ENCODE data around the gene MOSPD2. TPM values are rescaled to one million over a fixed set of nuclear protein-coding genes. Genes with fewer than 3 reads are reported as not detected.

The MOSPD2 gene
- total RNA-seq, 4 donors from 2014 or later: 8.6 to 15.9 (median 10.1) TPM

DNA sequence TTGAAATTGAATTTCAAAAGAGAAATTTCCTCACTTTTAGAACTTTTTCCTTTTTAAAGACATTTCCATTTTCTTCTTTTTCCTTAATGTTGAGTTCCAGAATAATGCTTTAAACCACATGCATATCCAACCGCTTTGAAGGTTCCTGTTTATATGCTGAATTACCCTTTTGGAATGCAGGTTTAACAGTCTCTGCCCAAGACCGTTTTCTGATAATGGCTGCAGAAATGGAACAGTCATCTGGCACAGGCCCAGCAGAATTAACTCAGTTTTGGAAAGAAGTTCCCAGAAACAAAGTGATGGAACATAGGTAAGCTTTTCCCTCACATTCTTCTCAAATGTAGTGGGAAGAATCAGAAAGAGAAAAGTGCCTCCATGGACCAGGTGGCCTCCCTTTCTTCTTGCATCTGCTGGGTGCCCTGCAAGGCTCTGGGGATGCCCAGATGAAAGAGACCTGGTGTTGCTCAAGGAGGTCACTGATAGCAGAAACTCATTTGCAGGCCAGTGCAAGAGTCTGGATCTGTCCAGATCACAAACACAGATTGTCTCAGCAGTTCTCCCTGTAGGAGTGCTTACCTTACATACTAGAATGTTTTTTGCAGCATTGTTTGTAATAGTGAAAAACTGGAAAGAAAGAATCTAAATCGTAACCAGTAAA, 42.9 kb downstream of the MOSPD2 start:
- no peak for ATAC-seq
- 46 to 72% methylated on average over 2 to 3 of the region's 3 CpGs for WGBS, 2 donors (ENCODE audit: low coverage in 1 of 2)
- Histone ChIP-seq H3K27ac (no peak overlapping the region), H3K9me3 (no peaks in the 10 kb centered on the region), H3K27me3 (no peaks in the 10 kb centered on the region), H3K4me3 (no peak overlapping the region), H3K4me1 (no peaks in the 10 kb centered on the region), H3K36me3 (peaks cover 0 to 52% of the 10 kb centered on the region in 2 donors)
- TF ChIP-seq EP300 (IDR thresholded peaks at IDR 0.05) (no peak), POLR2AphosphoS5 (IDR thresholded peaks at IDR 0.05) (no peak), POLR2A (IDR thresholded peaks at IDR 0.05) (no peak)

DNA sequence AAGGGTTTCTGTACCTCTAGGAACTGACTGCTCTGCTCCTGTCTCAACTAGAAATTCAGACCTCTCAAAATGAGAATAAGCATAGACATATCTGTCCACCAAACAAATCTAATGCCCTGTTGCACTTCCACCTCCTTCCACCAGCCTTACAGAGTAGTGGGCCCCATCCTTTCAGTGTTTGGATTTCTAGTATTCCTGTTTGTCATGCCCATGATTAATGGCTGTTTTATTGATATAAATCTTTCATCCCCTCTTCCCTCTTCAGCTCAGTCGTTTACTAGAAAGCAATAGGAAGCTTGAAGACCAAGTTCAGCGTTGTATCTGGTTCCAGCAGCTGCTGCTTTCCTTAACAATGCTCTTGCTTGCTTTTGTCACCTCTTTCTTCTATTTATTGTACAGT, 46.2 kb downstream of the MOSPD2 start:
- ATAC-seq: no peak
- Histone ChIP-seq H3K27ac (no peak overlapping the region), H3K4me3 (no peak overlapping the region), H3K36me3 (peaks cover 0 to 28% of the 10 kb centered on the region in 2 donors), H3K4me1 (no peaks in the 10 kb centered on the region), H3K27me3 (no peaks in the 10 kb centered on the region), H3K9me3 (no peaks in the 10 kb centered on the region)
- 10 to 33% methylated on average over 2 of the region's 2 CpGs for WGBS, 2 donors (ENCODE audit: low coverage in 1 of 2)
- no peak for TF ChIP-seq POLR2A (IDR thresholded peaks at IDR 0.05)
- TF ChIP-seq EP300 (IDR thresholded peaks at IDR 0.05): no peak
- TF ChIP-seq, protein P1, sequence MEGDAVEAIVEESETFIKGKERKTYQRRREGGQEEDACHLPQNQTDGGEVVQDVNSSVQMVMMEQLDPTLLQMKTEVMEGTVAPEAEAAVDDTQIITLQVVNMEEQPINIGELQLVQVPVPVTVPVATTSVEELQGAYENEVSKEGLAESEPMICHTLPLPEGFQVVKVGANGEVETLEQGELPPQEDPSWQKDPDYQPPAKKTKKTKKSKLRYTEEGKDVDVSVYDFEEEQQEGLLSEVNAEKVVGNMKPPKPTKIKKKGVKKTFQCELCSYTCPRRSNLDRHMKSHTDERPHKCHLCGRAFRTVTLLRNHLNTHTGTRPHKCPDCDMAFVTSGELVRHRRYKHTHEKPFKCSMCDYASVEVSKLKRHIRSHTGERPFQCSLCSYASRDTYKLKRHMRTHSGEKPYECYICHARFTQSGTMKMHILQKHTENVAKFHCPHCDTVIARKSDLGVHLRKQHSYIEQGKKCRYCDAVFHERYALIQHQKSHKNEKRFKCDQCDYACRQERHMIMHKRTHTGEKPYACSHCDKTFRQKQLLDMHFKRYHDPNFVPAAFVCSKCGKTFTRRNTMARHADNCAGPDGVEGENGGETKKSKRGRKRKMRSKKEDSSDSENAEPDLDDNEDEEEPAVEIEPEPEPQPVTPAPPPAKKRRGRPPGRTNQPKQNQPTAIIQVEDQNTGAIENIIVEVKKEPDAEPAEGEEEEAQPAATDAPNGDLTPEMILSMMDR (IDR thresholded peaks at IDR 0.05): peak in 1 of 4 experiments; percentile 7
- TF ChIP-seq POLR2AphosphoS5 (IDR thresholded peaks at IDR 0.05): no peak

DNA sequence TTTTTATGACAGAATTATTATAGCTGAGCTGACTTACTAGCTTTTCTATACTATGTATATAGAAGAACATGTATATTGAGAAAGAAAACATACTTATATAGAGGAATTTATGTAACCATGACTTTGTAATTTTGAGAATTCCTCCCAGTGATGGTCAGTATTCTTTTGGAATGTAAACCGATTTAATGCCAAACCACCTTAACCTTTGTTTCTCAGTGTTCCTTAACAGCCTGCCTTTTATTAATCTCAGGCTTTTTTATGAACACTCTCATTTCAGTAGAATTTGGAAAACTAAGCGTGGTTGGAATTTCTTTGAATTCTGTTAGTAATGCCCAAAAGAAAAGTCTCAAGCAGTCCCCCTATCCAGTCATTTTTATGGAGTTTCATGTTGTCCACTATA, 47.0 kb downstream of the MOSPD2 start:
- H3K27me3 ChIP-seq: no peaks in the 10 kb centered on the region
- no peak overlapping the region for H3K27ac ChIP-seq
- WGBS, 2 donors (ENCODE audit: low coverage in 1 of 2): 67 to 90% methylated on average over 2 of the region's 2 CpGs
- no peak for ATAC-seq
- no peak for TF ChIP-seq POLR2A (IDR thresholded peaks at IDR 0.05)
- no peak for TF ChIP-seq EP300 (IDR thresholded peaks at IDR 0.05)
- TF ChIP-seq, protein P1 (IDR thresholded peaks at IDR 0.05): no peak
- TF ChIP-seq POLR2AphosphoS5 (IDR thresholded peaks at IDR 0.05): no peak
- H3K9me3 ChIP-seq: no peaks in the 10 kb centered on the region
- H3K36me3 ChIP-seq: peaks cover 0 to 28% of the 10 kb centered on the region in 2 donors
- no peak overlapping the region for H3K4me3 ChIP-seq
- H3K4me1 ChIP-seq: no peaks in the 10 kb centered on the region

DNA sequence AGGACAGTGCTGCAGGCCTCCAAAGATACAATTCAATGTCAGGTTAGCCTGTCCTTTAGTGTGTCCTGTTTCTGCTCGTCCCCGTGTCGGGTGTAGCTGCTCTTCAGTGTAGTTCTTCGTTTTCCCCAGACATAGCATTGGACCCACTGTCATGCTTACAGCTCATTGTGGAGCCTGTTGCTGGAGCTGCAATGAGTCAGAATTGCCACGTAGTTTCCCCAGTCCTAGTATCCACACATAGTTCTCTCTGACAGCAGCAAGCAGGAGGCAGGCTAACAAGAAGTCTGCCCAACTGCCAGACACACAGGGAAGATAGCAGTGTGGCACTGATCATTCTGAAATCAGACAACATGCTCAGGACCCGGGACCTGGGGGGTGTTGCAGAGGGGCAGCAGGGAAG, 49.2 kb downstream of the MOSPD2 start:
- no peak overlapping the region for H3K4me3 ChIP-seq
- H3K9me3 ChIP-seq: no peaks in the 10 kb centered on the region
- 69% methylated on average over 5 of the region's 6 CpGs; no CpG with 5 or more reads in 1 of the 2 donors for WGBS, 2 donors (ENCODE audit: low coverage in 1 of 2)
- H3K27ac ChIP-seq: no peak overlapping the region
- peaks cover 0 to 8% of the 10 kb centered on the region in 2 donors for H3K36me3 ChIP-seq
- ATAC-seq: no peak
- no peaks in the 10 kb centered on the region for H3K4me1 ChIP-seq
- H3K27me3 ChIP-seq: no peaks in the 10 kb centered on the region
- TF ChIP-seq EP300 (IDR thresholded peaks at IDR 0.05) (no peak), POLR2AphosphoS5 (IDR thresholded peaks at IDR 0.05) (no peak), POLR2A (IDR thresholded peaks at IDR 0.05) (no peak)
- TF ChIP-seq, protein P1 (IDR thresholded peaks at IDR 0.05): no peak

DNA sequence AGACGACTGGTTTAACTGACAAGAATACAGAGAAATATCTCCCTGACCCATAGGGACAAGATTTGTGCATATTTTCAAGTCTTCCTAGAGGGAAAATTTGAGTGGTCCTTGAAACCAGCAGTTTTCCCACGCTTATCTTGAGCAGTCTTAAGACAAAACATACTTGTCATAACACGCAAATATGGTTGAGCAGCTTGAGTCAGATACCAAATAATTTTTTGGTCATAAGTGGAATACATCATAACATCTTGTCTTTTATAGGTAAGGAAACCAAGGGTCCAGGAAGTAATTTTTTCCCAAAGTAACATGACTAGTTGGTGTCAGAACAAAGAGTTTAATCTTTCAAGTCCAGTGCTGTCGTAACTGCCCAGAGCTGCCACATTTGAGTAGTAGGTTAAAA, 50.5 kb downstream of the MOSPD2 start:
- TF ChIP-seq EP300 (IDR thresholded peaks at IDR 0.05): no peak
- H3K4me3 ChIP-seq: no peak overlapping the region
- H3K4me1 ChIP-seq: no peaks in the 10 kb centered on the region
- no peak for ATAC-seq
- no peaks in the 10 kb centered on the region for H3K9me3 ChIP-seq
- H3K36me3 ChIP-seq: peaks cover 0 to 6% of the 10 kb centered on the region in 2 donors
- H3K27ac ChIP-seq: no peak overlapping the region
- WGBS, 2 donors (ENCODE audit: low coverage in 1 of 2): 80 to 100% methylated on average over 4 of the region's 4 CpGs
- no peaks in the 10 kb centered on the region for H3K27me3 ChIP-seq

DNA sequence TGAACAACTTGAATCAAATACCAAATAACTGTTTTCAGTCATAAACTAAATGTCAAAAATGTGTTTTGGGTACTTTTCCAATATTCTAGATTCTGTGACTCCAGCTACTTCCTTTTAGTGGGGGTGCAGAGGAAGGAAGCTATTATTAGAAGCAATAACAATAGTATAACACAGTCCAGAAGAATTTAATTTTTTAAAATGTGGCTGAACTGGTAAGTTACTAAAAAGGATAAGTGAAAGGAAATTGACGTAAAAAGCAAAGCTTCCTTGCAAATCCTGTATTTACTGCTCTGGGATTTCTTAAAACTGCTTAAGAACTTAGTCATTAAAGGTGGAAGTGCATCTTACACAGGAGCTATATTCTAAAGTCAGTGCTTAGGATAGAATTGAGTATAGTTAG, 53.2 kb downstream of the MOSPD2 start:
- Histone ChIP-seq H3K27ac (no peak overlapping the region), H3K36me3 (no peaks in the 10 kb centered on the region), H3K4me1 (no peaks in the 10 kb centered on the region), H3K4me3 (no peak overlapping the region), H3K9me3 (no peaks in the 10 kb centered on the region), H3K27me3 (no peaks in the 10 kb centered on the region)
- no peak for ATAC-seq
- no peak for TF ChIP-seq POLR2A (IDR thresholded peaks at IDR 0.05)
- TF ChIP-seq POLR2AphosphoS5 (IDR thresholded peaks at IDR 0.05): no peak
- no peak for TF ChIP-seq EP300 (IDR thresholded peaks at IDR 0.05)
- TF ChIP-seq, protein P1 (IDR thresholded peaks at IDR 0.05): no peak
- 38 to 58% methylated on average over 1 of the region's 1 CpG for WGBS, 2 donors (ENCODE audit: low coverage in 1 of 2)

All from gastroesophageal sphincter (tissue), 4 donors.